ENCODE results near the gene SMARCA1. TPM values are rescaled to one million over a fixed set of nuclear protein-coding genes. Genes with fewer than 3 reads are reported as not detected.
A peak's percentile ranks its signal among the peaks of the same experiment; 100 is the strongest.
"Not testable (repeated sequence)": the region's sequence is repeated elsewhere in the genome, so short reads cannot be mapped to it uniquely, and the experiment has no call there.

The SMARCA1 gene
- total RNA-seq, 1 donor from 2014 or later = 118 TPM

DNA sequence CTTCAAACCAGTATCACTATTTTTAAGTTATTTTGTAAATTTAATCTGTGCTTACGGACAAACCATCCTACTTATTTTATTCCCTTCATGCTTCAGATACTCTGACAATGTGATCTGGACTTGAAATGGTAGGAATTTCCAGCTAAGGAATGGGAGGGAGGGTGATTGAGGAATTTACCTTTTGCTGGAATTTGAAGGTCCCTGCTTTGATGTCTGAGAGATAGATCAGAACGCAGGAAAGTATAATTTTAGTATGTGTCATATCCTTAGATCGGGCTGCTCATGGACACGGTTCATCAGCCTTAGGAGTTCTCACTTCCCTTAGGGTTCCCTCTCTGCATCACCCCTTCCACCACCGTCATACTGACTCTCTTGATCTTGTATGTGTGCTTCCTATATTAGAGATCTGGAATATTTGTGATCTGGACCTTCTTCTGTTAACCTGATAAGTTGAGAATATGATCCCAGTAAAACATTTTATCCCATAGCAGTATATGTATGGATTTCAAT is 33.6 kb upstream of the SMARCA1 start:
- no peak for DNase-seq (ENCODE audit: extremely low spot score, unreplicated experiment)
- no peaks in the 10 kb centered on the region for H3K27me3 Mint-ChIP-seq (ENCODE audit: unreplicated experiment)
- peaks cover 50% of the 10 kb centered on the region for H3K36me3 Mint-ChIP-seq (ENCODE audit: unreplicated experiment)
- H3K4me1 Mint-ChIP-seq (ENCODE audit: unreplicated experiment) = no peaks in the 10 kb centered on the region
- no peak overlapping the region for H3K4me3 Mint-ChIP-seq (ENCODE audit: unreplicated experiment)
- TF ChIP-seq, protein P1, sequence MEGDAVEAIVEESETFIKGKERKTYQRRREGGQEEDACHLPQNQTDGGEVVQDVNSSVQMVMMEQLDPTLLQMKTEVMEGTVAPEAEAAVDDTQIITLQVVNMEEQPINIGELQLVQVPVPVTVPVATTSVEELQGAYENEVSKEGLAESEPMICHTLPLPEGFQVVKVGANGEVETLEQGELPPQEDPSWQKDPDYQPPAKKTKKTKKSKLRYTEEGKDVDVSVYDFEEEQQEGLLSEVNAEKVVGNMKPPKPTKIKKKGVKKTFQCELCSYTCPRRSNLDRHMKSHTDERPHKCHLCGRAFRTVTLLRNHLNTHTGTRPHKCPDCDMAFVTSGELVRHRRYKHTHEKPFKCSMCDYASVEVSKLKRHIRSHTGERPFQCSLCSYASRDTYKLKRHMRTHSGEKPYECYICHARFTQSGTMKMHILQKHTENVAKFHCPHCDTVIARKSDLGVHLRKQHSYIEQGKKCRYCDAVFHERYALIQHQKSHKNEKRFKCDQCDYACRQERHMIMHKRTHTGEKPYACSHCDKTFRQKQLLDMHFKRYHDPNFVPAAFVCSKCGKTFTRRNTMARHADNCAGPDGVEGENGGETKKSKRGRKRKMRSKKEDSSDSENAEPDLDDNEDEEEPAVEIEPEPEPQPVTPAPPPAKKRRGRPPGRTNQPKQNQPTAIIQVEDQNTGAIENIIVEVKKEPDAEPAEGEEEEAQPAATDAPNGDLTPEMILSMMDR (IDR thresholded peaks at IDR 0.05) = no peak
- H3K9me3 Mint-ChIP-seq (ENCODE audit: unreplicated experiment) = no peaks in the 10 kb centered on the region
- H3K27ac Mint-ChIP-seq (ENCODE audit: unreplicated experiment) = no peak overlapping the region

DNA sequence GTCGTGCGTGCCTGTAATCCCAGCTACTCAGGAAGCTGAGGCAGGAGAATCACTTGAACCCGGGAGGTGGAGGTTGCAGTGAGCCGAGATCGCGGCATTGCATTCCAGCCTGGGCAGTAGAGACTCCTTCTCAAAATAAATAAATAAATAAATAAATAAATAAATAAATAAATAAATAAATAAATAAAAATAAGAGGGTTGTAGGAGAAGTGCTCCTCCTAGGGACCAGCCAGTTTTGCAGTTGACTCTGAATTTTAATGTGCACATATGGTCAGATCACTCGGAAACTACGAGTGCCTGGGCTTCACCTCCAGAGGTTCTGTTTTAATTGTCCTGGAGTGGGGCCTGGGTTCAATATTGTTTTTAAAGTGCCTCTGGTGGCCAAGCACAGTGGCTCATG is 31.5 kb upstream of the SMARCA1 start:
- not testable (repeated sequence) for H3K9me3 Mint-ChIP-seq (ENCODE audit: unreplicated experiment); H3K4me3 Mint-ChIP-seq (ENCODE audit: unreplicated experiment); DNase-seq (ENCODE audit: extremely low spot score, unreplicated experiment); H3K4me1 Mint-ChIP-seq (ENCODE audit: unreplicated experiment); H3K27me3 Mint-ChIP-seq (ENCODE audit: unreplicated experiment); H3K27ac Mint-ChIP-seq (ENCODE audit: unreplicated experiment)
- peaks cover 37% of the 10 kb centered on the region for H3K36me3 Mint-ChIP-seq (ENCODE audit: unreplicated experiment)
- TF ChIP-seq, protein P1 (IDR thresholded peaks at IDR 0.05) = peak; percentile 18

DNA sequence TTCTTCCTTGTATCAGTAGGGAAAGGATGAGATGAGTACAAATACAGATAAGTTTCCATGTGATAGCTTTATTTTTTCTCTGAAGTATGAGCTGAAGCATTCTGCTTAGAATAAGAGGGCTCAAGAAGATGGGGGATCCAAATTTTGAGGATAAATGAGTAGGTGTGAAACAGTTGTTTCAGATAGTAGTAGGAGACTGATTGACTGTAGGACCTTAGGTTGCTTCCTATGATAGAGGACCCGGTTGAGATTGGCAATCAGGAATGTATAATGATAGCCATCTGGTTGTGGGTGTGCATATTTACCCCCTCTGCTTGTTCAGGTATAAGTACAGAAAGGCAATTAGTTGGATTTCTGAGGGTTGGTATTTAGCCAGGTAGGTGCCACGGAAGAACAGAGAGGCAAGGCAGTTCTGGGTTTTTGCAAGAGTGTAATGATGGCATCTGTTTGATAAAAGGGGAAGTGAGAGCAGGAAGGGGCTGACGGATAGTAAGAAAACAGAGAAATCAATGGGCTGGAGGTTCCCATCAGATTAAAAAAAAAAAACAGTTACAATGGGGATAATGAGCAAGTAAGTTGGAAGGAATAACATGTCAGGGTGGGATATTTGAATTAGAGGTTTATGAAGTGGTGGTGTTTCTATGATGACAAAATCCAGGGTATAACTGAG is 30.5 kb upstream of the SMARCA1 start:
- H3K27me3 Mint-ChIP-seq (ENCODE audit: unreplicated experiment) = no peaks in the 10 kb centered on the region
- TF ChIP-seq, protein P1 (IDR thresholded peaks at IDR 0.05) = no peak
- no peak overlapping the region for H3K27ac Mint-ChIP-seq (ENCODE audit: unreplicated experiment)
- no peak for DNase-seq (ENCODE audit: extremely low spot score, unreplicated experiment)
- H3K36me3 Mint-ChIP-seq (ENCODE audit: unreplicated experiment) = peaks cover 34% of the 10 kb centered on the region
- H3K9me3 Mint-ChIP-seq (ENCODE audit: unreplicated experiment) = no peaks in the 10 kb centered on the region
- H3K4me3 Mint-ChIP-seq (ENCODE audit: unreplicated experiment) = no peak overlapping the region
- H3K4me1 Mint-ChIP-seq (ENCODE audit: unreplicated experiment) = peaks cover 7% of the 10 kb centered on the region

DNA sequence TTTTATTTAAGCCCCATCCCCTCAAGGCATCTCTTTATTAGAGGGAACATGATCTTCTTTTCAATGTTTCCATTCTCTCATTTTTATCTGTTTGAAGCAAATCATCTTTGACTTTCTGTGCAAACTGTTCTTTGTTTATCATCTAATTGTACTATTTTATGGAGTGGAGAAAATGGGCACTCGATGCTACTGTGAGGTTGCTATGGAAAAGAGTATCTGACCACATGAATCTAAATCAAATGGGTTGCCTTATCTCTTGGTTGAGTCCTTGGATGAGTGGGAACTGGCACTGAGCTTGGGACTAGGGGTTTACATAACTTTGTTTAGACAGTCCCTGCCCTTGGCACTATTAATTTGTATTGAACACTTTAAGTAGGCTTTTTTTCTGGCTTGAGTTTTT is 25.8 kb upstream of the SMARCA1 start:
- Mint-ChIP-seq H3K27me3 (ENCODE audit: unreplicated experiment) (no peaks in the 10 kb centered on the region), H3K9me3 (ENCODE audit: unreplicated experiment) (no peaks in the 10 kb centered on the region), H3K27ac (ENCODE audit: unreplicated experiment) (peak overlapping the region; percentile 25), H3K36me3 (ENCODE audit: unreplicated experiment) (peaks cover 34% of the 10 kb centered on the region), H3K4me1 (ENCODE audit: unreplicated experiment) (peaks cover 8% of the 10 kb centered on the region), H3K4me3 (ENCODE audit: unreplicated experiment) (no peak overlapping the region)
- no peak for DNase-seq (ENCODE audit: extremely low spot score, unreplicated experiment)
- TF ChIP-seq, protein P1 (IDR thresholded peaks at IDR 0.05) = no peak

DNA sequence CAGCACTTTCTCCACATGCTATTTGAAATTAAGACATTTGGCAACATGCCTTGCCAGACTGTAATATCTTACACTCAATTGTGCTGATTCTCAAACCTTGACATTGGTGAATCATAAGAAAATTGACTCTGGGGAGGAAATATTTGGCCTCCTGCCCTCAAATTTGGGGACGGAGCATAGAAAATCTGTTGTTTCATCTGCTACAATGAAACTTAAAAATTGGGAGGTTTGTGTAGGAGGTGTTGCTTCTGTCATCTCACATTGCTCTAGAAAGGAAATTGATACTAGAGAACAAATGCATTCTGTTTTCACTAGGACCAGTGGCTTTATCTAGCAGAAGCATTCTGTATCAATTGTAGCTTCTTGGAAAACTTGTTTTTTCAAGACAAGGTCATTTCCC is 22.1 kb upstream of the SMARCA1 start:
- Mint-ChIP-seq H3K4me3 (ENCODE audit: unreplicated experiment) (no peak overlapping the region), H3K27ac (ENCODE audit: unreplicated experiment) (no peak overlapping the region), H3K27me3 (ENCODE audit: unreplicated experiment) (no peaks in the 10 kb centered on the region), H3K36me3 (ENCODE audit: unreplicated experiment) (peaks cover 35% of the 10 kb centered on the region), H3K4me1 (ENCODE audit: unreplicated experiment) (peaks cover 21% of the 10 kb centered on the region), H3K9me3 (ENCODE audit: unreplicated experiment) (no peaks in the 10 kb centered on the region)
- TF ChIP-seq, protein P1 (IDR thresholded peaks at IDR 0.05) = no peak
- no peak for DNase-seq (ENCODE audit: extremely low spot score, unreplicated experiment)

Measured in osteocyte (in vitro differentiated cells).